Osteoblast (primary cell): ENCODE measurements around the gene BCL2L15. TPM values are rescaled to one million over a fixed set of nuclear protein-coding genes. Genes with fewer than 3 reads are reported as not detected.

ENCODE experiments used
- DNase-seq: peaks from one replicate; pipeline ENCODE4 v3.0.0; 2011; ENCODE audit warnings: low spot score, mixed read lengths; ENCODE audit not compliant: insufficient read length; ENCODE audit errors: missing footprints
- H2AFZ ChIP-seq: 2 replicates; pipeline ENCODE4 v1.6.0; 2011; ENCODE audit warnings: mild to moderate bottlenecking, low read length
- H3K27ac ChIP-seq: 2 replicates; pipeline ENCODE4 v1.5.1; 2011; ENCODE audit warnings: mild to moderate bottlenecking, low read depth, low read length, moderate library complexity
- H3K27me3 ChIP-seq: 2 replicates; pipeline ENCODE4 v1.6.0; 2012; ENCODE audit warnings: mild to moderate bottlenecking, control low read depth, inconsistent platforms, low read length, moderate library complexity; ENCODE audit not compliant: insufficient read depth
- H3K36me3 ChIP-seq: 2 replicates; pipeline ENCODE4 v1.5.1; 2011; ENCODE audit warnings: mild to moderate bottlenecking, low read length, control low read depth, moderate library complexity; ENCODE audit not compliant: insufficient read depth
- H3K4me1 ChIP-seq: 2 replicates; pipeline ENCODE4 v1.5.1; 2011; ENCODE audit warnings: mild to moderate bottlenecking, low read length, control low read depth, moderate library complexity; ENCODE audit not compliant: insufficient read depth
- H3K4me2 ChIP-seq: 2 replicates; pipeline ENCODE4 v1.6.0; 2011; ENCODE audit warnings: mild to moderate bottlenecking, low read length; ENCODE audit not compliant: insufficient read depth
- H3K4me3 ChIP-seq: fragments of 200-600 bp; sonication (generic); 3 replicates; pipeline ENCODE4 v1.5.1; 2012; ENCODE audit warnings: mild to moderate bottlenecking, low read length, inconsistent platforms; ENCODE audit not compliant: insufficient read depth
- H3K79me2 ChIP-seq: 2 replicates; pipeline ENCODE4 v1.6.0; 2012; ENCODE audit warnings: mild to moderate bottlenecking, low read length, control low read depth, inconsistent platforms; ENCODE audit not compliant: insufficient read depth
- H3K9me3 ChIP-seq: 2 replicates; pipeline ENCODE4 v1.5.1; 2011; ENCODE audit warnings: low read depth, low read length, control low read depth
- H4K20me1 ChIP-seq: 2 replicates; pipeline ENCODE4 v1.6.0; 2012; ENCODE audit warnings: mild to moderate bottlenecking, low read length, control low read depth; ENCODE audit not compliant: insufficient read depth
- total RNA-seq: library from RNA; depleted of rRNA; stranded (reverse); fragments of >200 nt; gene quantifications from 2 replicates; pipeline ENCODE4 v1.2.3, GENCODE V29; 2012
- TF ChIP-seq, protein P1 (sequence below): IDR thresholded peaks from 2 replicates; pipeline ENCODE4 v1.5.1; 2011; ENCODE audit warnings: mild to moderate bottlenecking, low read depth, low read length, moderate library complexity; ENCODE audit errors: extremely low read depth

BCL2L15 gene
- total RNA-seq, 1 donor: 0.36 TPM

DNA sequence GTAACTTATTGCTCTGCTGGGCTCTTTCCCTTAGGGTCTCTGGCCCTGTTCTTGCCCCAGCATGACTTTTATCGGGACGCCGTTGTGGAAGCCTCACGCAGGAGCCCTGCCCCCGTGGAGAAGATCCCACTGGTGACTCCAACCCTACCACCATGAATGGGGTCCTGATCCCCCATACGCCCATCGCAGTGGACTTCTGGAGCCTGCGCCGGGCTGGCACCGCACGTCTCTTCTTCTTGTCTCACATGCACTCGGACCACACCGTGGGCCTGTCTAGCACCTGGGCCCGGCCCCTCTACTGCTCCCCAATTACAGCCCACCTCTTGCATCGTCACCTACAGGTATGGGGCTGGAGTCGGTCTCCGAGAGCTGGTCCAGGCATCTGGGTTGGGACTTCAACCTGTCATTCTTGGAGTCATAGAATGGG lies 18.1 kb upstream of the BCL2L15 start:
- DNase-seq: no peak
- Histone ChIP-seq H3K27me3 (no peaks in the 10 kb centered on the region), H3K79me2 (peaks cover 38% of the 10 kb centered on the region), H4K20me1 (no peaks in the 10 kb centered on the region), H3K4me2 (peak overlapping the region; percentile 69), H2AFZ (peak overlapping the region; percentile 98), H3K4me3 (peak overlapping the region; percentile 90), H3K4me1 (peaks cover 16% of the 10 kb centered on the region), H3K9me3 (no peaks in the 10 kb centered on the region), H3K36me3 (peaks cover 20% of the 10 kb centered on the region), H3K27ac (peak overlapping the region; percentile 45)
- TF ChIP-seq, protein P1, sequence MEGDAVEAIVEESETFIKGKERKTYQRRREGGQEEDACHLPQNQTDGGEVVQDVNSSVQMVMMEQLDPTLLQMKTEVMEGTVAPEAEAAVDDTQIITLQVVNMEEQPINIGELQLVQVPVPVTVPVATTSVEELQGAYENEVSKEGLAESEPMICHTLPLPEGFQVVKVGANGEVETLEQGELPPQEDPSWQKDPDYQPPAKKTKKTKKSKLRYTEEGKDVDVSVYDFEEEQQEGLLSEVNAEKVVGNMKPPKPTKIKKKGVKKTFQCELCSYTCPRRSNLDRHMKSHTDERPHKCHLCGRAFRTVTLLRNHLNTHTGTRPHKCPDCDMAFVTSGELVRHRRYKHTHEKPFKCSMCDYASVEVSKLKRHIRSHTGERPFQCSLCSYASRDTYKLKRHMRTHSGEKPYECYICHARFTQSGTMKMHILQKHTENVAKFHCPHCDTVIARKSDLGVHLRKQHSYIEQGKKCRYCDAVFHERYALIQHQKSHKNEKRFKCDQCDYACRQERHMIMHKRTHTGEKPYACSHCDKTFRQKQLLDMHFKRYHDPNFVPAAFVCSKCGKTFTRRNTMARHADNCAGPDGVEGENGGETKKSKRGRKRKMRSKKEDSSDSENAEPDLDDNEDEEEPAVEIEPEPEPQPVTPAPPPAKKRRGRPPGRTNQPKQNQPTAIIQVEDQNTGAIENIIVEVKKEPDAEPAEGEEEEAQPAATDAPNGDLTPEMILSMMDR: no peak

DNA sequence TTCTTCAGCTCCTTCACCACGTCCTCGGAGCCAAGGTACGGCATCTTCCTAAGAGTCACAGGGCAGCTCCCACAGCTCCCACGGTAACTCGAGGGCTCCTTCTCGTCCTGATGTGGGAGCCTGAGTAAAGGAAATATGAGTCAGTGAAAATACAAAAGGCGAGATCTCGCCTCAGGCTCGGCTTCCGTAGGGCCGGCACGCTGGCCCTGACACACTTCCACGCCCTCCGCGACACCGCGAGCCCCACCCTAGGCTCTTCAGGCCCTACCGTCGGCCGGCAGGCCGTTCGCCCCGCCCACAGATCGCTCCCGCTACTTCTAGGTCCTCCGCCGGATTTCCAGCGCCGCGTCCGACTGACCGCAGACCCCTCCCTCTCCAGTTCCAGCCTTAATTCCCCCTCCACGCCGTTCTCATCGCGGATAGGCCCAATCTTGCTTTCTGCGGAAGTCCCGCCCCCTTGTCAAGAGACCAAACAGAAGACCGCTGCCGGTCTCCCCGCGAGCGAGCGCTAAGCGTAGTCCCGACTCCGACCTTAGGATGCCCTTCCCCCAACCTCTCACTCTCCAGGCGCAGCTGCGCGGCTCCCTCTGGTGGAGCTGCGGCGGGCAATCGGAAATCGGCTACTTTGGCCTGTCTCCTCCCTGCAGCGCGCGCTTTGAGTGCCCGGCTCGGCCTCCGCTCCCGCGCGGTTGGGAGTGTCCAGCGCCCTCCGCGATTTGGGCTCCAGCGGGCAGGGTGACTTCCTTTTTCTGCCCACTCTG lies 17.5 kb upstream of the BCL2L15 start, which contains the start of the genes AP4B1 and DCLRE1B:
TSS of gene AP4B1 (minus strand) at position 126 of the 761 bp plus-strand sequence. CDS start at position 44, 82 bp downstream.
TSS of gene DCLRE1B (plus strand) at position 653 of the 761 bp plus-strand sequence. CDS start 261 bp downstream, outside the sequence.
- Histone ChIP-seq H3K9me3 (no peaks in the 10 kb centered on the region), H2AFZ (peak within 1 kb of the TSS; percentile 98), H3K4me1 (peaks cover 16% of the 10 kb centered on the region), H3K4me2 (peak within 1 kb of the TSS; percentile 97), H3K79me2 (peaks cover 38% of the 10 kb centered on the region), H3K27me3 (no peaks in the 10 kb centered on the region), H3K4me3 (peak within 1 kb of the TSS; percentile 90), H4K20me1 (no peaks in the 10 kb centered on the region), H3K27ac (peak within 1 kb of the TSS; percentile 93), H3K36me3 (peaks cover 26% of the 10 kb centered on the region)
- TF ChIP-seq, protein P1: peak; percentile 63
- peak; percentile 96 for DNase-seq

DNA sequence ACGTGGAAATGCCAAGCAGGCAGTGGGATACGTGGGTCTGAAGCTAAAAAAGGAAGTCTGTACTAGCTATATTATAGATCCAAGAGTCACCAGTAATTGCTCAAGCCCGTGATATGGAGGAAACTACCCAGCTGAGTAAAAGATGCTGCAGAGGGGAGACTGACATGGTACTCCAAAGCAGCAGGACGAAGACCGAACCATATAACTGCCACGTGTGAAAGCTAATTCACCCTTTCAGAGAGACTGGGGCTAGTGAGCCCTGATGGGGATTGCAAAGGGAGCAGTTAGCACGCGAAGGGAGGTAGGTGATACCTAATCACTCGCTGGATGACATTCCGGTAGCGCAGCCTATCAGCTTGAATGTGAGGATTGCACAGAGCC lies 16.9 kb upstream of the BCL2L15 start:
- Histone ChIP-seq H3K27me3 (no peaks in the 10 kb centered on the region), H3K36me3 (peaks cover 31% of the 10 kb centered on the region), H4K20me1 (no peaks in the 10 kb centered on the region), H3K4me1 (peaks cover 16% of the 10 kb centered on the region), H3K27ac (peak overlapping the region; percentile 93), H3K79me2 (peaks cover 38% of the 10 kb centered on the region), H2AFZ (peak overlapping the region; percentile 94), H3K9me3 (no peaks in the 10 kb centered on the region), H3K4me2 (peak overlapping the region; percentile 97), H3K4me3 (peak overlapping the region; percentile 90)
- TF ChIP-seq, protein P1: no peak
- peak; percentile 86 for DNase-seq
